Measurements from ENCODE around the gene HIP1R. TPM values are rescaled to one million over a fixed set of nuclear protein-coding genes. Genes with fewer than 3 reads are reported as not detected.
A peak's percentile ranks its signal among the peaks of the same experiment; 100 is the strongest.

HIP1R gene
- total and polyA plus RNA-seq, 2 of the 13 experiments (the other 11 are each of a cell fraction or from before 2014, with no cell fraction given), result 18.4 to 25.5 TPM

DNA sequence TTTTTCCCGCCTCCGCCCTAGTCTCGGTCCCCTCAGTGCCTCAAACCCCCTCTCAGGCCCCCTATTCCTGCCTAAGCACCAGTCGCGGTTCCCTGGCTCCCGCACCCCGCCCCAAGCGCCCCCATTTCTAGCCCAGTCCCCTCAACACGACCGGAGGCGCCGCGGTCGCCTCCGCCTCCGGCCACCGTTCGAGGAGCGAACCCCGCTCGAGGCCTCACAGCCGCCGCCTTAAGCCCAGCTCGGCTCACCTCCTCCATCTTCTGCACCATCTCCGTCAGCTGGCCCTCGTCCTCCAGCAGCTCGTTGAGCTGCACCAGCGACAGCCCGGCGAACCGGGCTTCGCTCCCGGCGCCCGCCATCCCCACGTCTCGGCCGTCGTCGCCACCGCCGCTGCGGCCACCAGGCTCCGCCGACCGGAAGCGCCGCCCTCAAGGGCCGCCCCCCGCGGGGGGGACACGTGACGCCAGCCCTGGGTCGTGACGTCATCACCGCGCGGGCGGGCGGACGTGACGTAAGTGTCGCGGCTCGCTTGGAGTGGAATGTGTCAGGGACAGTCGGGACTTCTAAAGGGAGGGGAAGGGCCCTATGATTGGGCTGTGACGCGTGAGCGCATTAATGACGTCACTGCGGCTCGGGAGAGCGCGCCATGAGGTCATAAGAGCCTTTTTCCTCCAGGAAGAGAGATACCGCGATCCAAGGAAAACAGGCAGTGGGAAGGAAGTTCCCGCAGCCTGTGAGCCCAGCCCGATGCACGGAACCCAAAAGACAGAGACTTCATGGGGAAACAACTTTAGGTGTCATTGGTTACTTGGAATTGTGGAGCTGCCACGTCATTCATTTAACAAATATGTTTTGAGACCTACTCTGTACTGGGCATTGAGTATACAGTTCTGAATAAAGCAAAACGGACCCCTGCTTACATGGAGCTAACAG is 60.7 kb downstream of the HIP1R start, which contains the start of gene VPS37B (continued):
- TF ChIP-seq MTA3 (CRISPR knock-in tag; IDR thresholded peaks at IDR 0.05) (no peak), RARA (CRISPR knock-in tag; IDR thresholded peaks at IDR 0.05) (no peak), PHF21A (CRISPR knock-in tag; IDR thresholded peaks at IDR 0.05) (no peak), ZNF501 (CRISPR knock-in tag; IDR thresholded peaks at IDR 0.05) (no peak), BHLHE40 (IDR thresholded peaks at IDR 0.05; ENCODE audit: low read length) (peak; percentile 51; the same call in 1 of the 2 replicates), ZNF18 (CRISPR knock-in tag; IDR thresholded peaks at IDR 0.05; ENCODE audit: insufficient replicate concordance) (no peak), IKZF4 (CRISPR knock-in tag; IDR thresholded peaks at IDR 0.05; ENCODE audit: borderline replicate concordance, low read depth, not compliant biosample characterization) (no peak), SAFB2 (CRISPR knock-in tag; IDR thresholded peaks at IDR 0.05; ENCODE audit: borderline replicate concordance, low read depth) (no peak), ATF7-NPFF (CRISPR knock-in tag; IDR thresholded peaks at IDR 0.05; ENCODE audit: low read depth) (peak; percentile 70), ZSCAN5A (CRISPR knock-in tag; IDR thresholded peaks at IDR 0.05; ENCODE audit: borderline replicate concordance) (no peak), CEBPZ (IDR thresholded peaks at IDR 0.05; ENCODE audit: low read length) (no peak), ATF7 (IDR thresholded peaks at IDR 0.05) (peak; percentile 99), ATF7 (CRISPR knock-in tag; IDR thresholded peaks at IDR 0.05) (peak; percentile 99), EED (CRISPR knock-in tag; IDR thresholded peaks at IDR 0.05) (no peak), ZFY (CRISPR knock-in tag; IDR thresholded peaks at IDR 0.05) (peak; percentile 56), HDAC1 (CRISPR knock-in tag; IDR thresholded peaks at IDR 0.05) (peak; percentile 70), SP1 (IDR thresholded peaks at IDR 0.05) (no peak), SP1 (CRISPR knock-in tag; IDR thresholded peaks at IDR 0.05) (peak; percentile 70)

Data from HepG2 (cell line).